Ishikawa (cell line): ENCODE data around the gene ANKRD34A.

ENCODE experiments used
- CEBPB ChIP-seq: IDR thresholded peaks from 2 replicates; pipeline ENCODE4 v1.6.1; 2012
- CREB1 ChIP-seq: IDR thresholded peaks from 2 replicates; pipeline ENCODE4 v1.6.1; 2012; ENCODE audit warnings: low read depth
- EGR1 ChIP-seq: IDR thresholded peaks from 2 replicates; pipeline ENCODE4 v1.6.1; 2012
- EP300 ChIP-seq: IDR thresholded peaks from 2 replicates; pipeline ENCODE4 v1.6.1; 2012; ENCODE audit warnings: borderline replicate concordance
- FOXM1 ChIP-seq: IDR thresholded peaks from 2 replicates; pipeline ENCODE4 v1.6.1; 2012; ENCODE audit warnings: low read depth, borderline replicate concordance
- NFIC ChIP-seq: IDR thresholded peaks from 2 replicates; pipeline ENCODE4 v1.6.1; 2012
- RAD21 ChIP-seq: IDR thresholded peaks from 2 replicates; pipeline ENCODE4 v1.6.1; 2012; ENCODE audit warnings: low read depth
- TAF1 ChIP-seq: IDR thresholded peaks from 2 replicates; pipeline ENCODE4 v1.6.1; 2012; ENCODE audit warnings: low read depth, mild to moderate bottlenecking
- TCF12 ChIP-seq: IDR thresholded peaks from 2 replicates; pipeline ENCODE4 v1.6.1; 2012; ENCODE audit warnings: low read depth
- TEAD4 ChIP-seq: IDR thresholded peaks from 2 replicates; pipeline ENCODE4 v1.6.1; 2012
- YY1 ChIP-seq: IDR thresholded peaks from 2 replicates; pipeline ENCODE4 v1.6.1; 2012; ENCODE audit warnings: low read depth
- ZBTB7A ChIP-seq: IDR thresholded peaks from 2 replicates; pipeline ENCODE4 v1.6.1; 2012; ENCODE audit warnings: low read depth
- TF ChIP-seq, protein P1 (sequence below): IDR thresholded peaks from 2 replicates; pipeline ENCODE4 v1.6.1; 2012
- TF ChIP-seq, protein P2 (sequence below): IDR thresholded peaks from 2 replicates; pipeline ENCODE4 v1.6.1; 2012; ENCODE audit warnings: low read depth, mild to moderate bottlenecking
- TF ChIP-seq, protein P3 (sequence below): IDR thresholded peaks from 2 replicates; pipeline ENCODE4 v1.6.1; 2012

The ANKRD34A gene

DNA sequence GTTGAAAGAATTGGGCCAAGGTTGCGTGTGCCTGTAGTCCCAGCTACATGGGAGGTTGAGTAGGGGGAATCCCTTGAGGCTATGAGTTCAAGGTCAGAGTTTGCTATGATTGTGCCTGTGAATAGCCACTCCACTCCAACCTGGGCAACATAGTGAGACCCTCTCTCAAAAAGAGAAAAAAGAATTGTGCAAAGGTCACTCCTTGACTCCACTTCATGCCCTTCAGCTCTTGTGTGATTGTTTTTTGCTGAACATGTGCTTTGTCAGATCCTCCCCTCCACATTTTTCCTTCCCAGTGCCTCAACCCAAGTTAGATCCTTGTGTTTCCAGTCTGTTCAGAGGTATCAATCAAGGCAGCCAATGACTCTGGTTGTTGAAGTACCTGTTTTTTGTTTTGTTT is 23.6 kb upstream of the ANKRD34A start:
- TF ChIP-seq TAF1 = no peak
- TF ChIP-seq, protein P1, sequence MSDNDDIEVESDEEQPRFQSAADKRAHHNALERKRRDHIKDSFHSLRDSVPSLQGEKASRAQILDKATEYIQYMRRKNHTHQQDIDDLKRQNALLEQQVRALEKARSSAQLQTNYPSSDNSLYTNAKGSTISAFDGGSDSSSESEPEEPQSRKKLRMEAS = no peak
- no peak for TF ChIP-seq CREB1
- TF ChIP-seq RAD21 = no peak
- TF ChIP-seq, protein P2, sequence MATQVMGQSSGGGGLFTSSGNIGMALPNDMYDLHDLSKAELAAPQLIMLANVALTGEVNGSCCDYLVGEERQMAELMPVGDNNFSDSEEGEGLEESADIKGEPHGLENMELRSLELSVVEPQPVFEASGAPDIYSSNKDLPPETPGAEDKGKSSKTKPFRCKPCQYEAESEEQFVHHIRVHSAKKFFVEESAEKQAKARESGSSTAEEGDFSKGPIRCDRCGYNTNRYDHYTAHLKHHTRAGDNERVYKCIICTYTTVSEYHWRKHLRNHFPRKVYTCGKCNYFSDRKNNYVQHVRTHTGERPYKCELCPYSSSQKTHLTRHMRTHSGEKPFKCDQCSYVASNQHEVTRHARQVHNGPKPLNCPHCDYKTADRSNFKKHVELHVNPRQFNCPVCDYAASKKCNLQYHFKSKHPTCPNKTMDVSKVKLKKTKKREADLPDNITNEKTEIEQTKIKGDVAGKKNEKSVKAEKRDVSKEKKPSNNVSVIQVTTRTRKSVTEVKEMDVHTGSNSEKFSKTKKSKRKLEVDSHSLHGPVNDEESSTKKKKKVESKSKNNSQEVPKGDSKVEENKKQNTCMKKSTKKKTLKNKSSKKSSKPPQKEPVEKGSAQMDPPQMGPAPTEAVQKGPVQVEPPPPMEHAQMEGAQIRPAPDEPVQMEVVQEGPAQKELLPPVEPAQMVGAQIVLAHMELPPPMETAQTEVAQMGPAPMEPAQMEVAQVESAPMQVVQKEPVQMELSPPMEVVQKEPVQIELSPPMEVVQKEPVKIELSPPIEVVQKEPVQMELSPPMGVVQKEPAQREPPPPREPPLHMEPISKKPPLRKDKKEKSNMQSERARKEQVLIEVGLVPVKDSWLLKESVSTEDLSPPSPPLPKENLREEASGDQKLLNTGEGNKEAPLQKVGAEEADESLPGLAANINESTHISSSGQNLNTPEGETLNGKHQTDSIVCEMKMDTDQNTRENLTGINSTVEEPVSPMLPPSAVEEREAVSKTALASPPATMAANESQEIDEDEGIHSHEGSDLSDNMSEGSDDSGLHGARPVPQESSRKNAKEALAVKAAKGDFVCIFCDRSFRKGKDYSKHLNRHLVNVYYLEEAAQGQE = no peak
- TF ChIP-seq EP300 = no peak
- TF ChIP-seq, protein P3, sequence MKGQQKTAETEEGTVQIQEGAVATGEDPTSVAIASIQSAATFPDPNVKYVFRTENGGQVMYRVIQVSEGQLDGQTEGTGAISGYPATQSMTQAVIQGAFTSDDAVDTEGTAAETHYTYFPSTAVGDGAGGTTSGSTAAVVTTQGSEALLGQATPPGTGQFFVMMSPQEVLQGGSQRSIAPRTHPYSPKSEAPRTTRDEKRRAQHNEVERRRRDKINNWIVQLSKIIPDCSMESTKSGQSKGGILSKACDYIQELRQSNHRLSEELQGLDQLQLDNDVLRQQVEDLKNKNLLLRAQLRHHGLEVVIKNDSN = no peak
- TF ChIP-seq TCF12 = no peak
- no peak for TF ChIP-seq EGR1
- no peak for TF ChIP-seq NFIC
- TF ChIP-seq FOXM1 = no peak
- no peak for TF ChIP-seq YY1
- TF ChIP-seq CEBPB = no peak
- TF ChIP-seq ZBTB7A = no peak

DNA sequence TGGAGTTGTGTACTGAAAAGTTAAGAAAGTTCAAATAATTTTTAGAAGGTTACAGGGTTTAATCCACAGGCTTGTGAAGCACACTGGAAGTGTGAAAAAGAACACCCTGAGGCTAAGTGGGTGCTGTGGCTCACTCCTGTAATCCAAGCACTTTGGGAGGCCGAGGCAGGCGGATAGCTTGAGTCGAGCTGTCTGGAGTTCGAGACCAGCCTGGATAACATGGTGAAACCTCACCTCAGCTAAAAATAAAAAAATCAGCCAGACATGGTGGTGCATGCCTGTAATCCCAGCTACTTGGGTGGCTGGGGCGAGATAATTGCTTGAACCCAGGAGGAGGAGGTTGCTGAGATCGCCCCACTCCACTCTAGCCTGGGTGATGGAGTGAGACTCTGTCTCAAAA is 22.2 kb upstream of the ANKRD34A start:
- TF ChIP-seq FOXM1 = no peak
- TF ChIP-seq TEAD4 = no peak
- no peak for TF ChIP-seq TCF12
- TF ChIP-seq RAD21 = no peak
- TF ChIP-seq, protein P3 = no peak
- no peak for TF ChIP-seq TAF1
- TF ChIP-seq CEBPB = no peak
- TF ChIP-seq, protein P1 = no peak
- no peak for TF ChIP-seq EP300
- no peak for TF ChIP-seq EGR1
- no peak for TF ChIP-seq CREB1
- TF ChIP-seq YY1 = no peak
- TF ChIP-seq ZBTB7A = no peak
- TF ChIP-seq, protein P2 = no peak
- no peak for TF ChIP-seq NFIC

DNA sequence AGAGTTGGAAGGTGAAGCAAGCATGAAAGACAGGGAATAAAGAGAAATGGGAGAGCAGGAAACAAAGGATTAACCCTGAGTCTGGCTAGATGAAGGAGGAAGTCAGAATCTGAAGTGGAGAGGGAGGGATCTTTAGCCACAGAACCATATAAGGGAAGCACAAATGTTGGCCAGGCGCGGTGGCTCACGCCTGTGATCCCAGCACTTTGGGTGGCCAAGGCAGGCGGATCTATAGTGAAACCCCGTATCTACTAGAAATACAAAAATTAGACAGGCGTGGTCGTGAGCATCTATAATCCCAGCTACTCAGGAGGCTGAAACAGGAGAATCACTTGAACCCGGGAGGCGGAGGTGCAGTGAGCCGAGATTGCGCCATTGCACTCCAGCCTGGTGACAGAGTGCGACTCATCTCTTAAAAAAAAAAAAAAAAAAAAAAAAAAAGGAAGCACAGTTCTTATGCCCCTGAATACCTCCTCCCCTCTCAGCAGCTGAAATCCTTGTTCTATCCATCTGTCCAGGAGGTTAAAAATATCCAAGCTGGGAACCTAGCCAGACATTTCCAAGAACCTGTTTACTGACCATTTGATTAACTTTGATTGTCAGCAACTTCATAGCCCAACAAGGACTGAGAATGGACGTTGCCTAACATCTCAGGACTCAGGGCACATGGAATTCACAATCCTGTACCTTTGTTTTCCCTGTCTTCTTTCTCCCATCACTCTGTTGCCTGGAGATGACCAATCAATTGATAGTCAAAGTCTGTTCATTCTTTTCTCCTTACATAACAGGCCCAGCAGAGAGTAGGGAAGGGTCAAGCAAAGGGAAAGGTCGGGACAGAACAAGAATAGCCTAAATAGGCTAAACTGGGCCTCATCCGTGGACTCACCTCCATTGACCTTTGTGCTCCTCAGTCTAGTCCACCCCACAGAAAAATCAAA is 21.4 kb upstream of the ANKRD34A start:
- TF ChIP-seq CEBPB = peak; percentile 59
- TF ChIP-seq, protein P2 = no peak

DNA sequence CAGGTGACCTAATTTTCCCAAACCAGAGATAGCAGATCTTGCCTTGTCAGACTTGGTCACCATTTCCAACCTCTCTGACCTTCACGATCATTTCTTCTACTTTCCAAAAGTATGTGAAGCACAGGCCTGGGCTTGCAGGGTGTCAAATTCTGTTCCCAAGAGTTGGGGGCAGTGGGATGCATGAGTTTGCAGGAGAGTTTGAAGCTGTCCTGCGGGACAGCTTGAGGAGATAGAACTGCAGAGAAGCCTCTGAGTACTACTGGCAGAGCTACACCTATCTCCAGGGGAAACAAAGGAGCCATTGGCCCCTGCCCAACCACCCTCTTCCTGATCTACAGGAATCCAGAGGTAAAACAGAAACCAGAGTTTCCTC is 20.7 kb upstream of the ANKRD34A start:
- TF ChIP-seq CREB1 (no peak), YY1 (no peak), ZBTB7A (no peak), FOXM1 (no peak), NFIC (no peak), RAD21 (no peak), TCF12 (no peak), EGR1 (no peak), TAF1 (no peak), CEBPB (no peak), TEAD4 (no peak), EP300 (no peak)
- TF ChIP-seq, protein P2 = no peak
- TF ChIP-seq, protein P1 = no peak
- TF ChIP-seq, protein P3 = no peak
